GM23248 (cell line): ENCODE data around the gene HTR3B.

Source experiments
- EZH2 ChIP-seq: fragments of 200-600 bp; sonication (generic); IDR thresholded peaks from 2 replicates; pipeline ENCODE4 v1.6.1; 2018; ENCODE audit warnings: antibody characterized with exemption, mild to moderate bottlenecking; ENCODE audit not compliant: insufficient read depth, poor library complexity, severe bottlenecking
- EZH2phosphoT487 ChIP-seq: fragments of 200-600 bp; sonication (generic); IDR thresholded peaks from 2 replicates; pipeline ENCODE4 v1.6.1; 2018; ENCODE audit warnings: antibody characterized with exemption, moderate library complexity, mild to moderate bottlenecking, low read depth; ENCODE audit not compliant: insufficient read depth

DNA sequence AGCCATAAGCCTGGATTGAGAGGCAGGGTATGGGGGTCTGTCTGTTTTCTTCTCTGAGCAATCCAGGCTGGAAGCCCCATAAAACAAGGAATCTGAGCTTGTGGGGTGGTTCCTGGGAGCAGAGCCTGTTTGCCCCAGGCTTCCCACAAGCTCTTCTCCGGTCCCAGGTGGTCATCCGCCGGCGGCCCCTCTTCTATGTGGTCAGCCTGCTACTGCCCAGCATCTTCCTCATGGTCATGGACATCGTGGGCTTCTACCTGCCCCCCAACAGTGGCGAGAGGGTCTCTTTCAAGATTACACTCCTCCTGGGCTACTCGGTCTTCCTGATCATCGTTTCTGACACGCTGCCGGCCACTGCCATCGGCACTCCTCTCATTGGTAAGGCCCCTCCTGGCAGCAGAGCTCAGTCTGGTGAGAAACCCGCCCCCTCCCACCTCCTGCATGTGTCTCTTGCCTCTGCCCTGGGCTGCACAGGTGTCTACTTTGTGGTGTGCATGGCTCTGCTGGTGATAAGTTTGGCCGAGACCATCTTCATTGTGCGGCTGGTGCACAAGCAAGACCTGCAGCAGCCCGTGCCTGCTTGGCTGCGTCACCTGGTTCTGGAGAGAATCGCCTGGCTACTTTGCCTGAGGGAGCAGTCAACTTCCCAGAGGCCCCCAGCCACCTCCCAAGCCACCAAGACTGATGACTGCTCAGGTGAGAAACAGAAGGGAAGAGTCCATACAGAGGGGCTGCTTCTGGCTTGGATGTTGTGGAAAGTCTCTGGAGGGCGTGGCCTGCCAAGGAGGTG lies 82.0 kb downstream of the HTR3B start:
- no peak for TF ChIP-seq EZH2
- no peak for TF ChIP-seq EZH2phosphoT487
